GM12878 (cell line): ENCODE results near the gene MCC. TPM values are rescaled to one million over a fixed set of nuclear protein-coding genes. Genes with fewer than 3 reads are reported as not detected.

Experiments
- ATAC-seq: fragments of 200-7000 bp; cut with Tn5 transposase; 3 replicates; pipeline ENCODE4 v1.9.1; 2020; ENCODE audit warnings: mild to moderate bottlenecking, moderate library complexity
- BruUV-seq: library from RNA; stranded (reverse); fragments of 400-500 nt; replicated peaks from 2 replicates; lab custom pipeline; 2021; lab: Mats Ljungman, UMichigan
- CTCF ChIA-PET: fragments of 300-600 bp; sonication (Branson Sonifier 250); formaldehyde crosslinking; extraction: SDS; loops from one replicate; lab custom pipeline; 2021; ENCODE audit warnings: inconsistent platforms; lab: Yijun Ruan, JAX
- POLR2A ChIA-PET: fragments of 350-600 bp; formaldehyde crosslinking; extraction: SDS; loops from one replicate; lab custom pipeline; 2021; ENCODE audit warnings: inconsistent platforms; lab: Charles Lee
- RAD21 ChIA-PET: fragments of 300-600 bp; sonication (Branson Sonifier 250); formaldehyde crosslinking; loops from one replicate; lab custom pipeline; 2023; ENCODE audit warnings: antibody characterized with exemption; ENCODE audit not compliant: unreplicated experiment; lab: Charles Lee
- SMC1A ChIA-PET: fragments of 300-600 bp; sonication (Branson Sonifier 250); formaldehyde crosslinking; loops from one replicate; lab custom pipeline; 2023; ENCODE audit not compliant: unreplicated experiment, uncharacterized antibody; lab: Charles Lee
- DNase-seq: peaks from one replicate; pipeline ENCODE4 v3.0.0-alpha.2; 2011; ENCODE audit warnings: low read depth, low spot score
- FAIRE-seq: peaks from 3 replicates; lab custom pipeline; 2011; peaks lifted over from hg19 to GRCh38; lab: Jason Lieb, UNC
- H2AFZ ChIP-seq: 2 replicates; pipeline ENCODE4 v1.6.0; 2011; ENCODE audit warnings: low read depth, low read length, control low read depth; ENCODE audit not compliant: control insufficient read depth
- H3K27ac ChIP-seq: 2 replicates; pipeline ENCODE4 v1.5.1; 2011; ENCODE audit warnings: control low read depth; ENCODE audit not compliant: control insufficient read depth, insufficient read depth
- H3K27me3 ChIP-seq, 2 experiments: replicated peaks in 1 of 2; 2 replicates each; pipeline versions ENCODE4 v1.6.0 to v1.6.1; 2011; ENCODE audit warnings: low read length in 1 of 2; ENCODE audit not compliant: control insufficient read depth in 2 of 2, insufficient read depth in 2 of 2
- H3K36me3 ChIP-seq, 2 experiments: 2 replicates each; pipeline ENCODE4 v1.5.1; 2011; ENCODE audit warnings: low read length in 1 of 2; ENCODE audit not compliant: control insufficient read depth in 2 of 2, insufficient read depth in 2 of 2
- H3K4me1 ChIP-seq: 2 replicates; pipeline ENCODE4 v1.6.1; 2011; ENCODE audit warnings: mild to moderate bottlenecking, low read length, moderate library complexity, mixed read lengths; ENCODE audit not compliant: control insufficient read depth, insufficient read depth
- H3K4me2 ChIP-seq: 2 replicates; pipeline ENCODE4 v1.6.0; 2011; ENCODE audit warnings: control low read depth; ENCODE audit not compliant: control insufficient read depth, insufficient read depth
- H3K4me3 ChIP-seq: fragments of 200-600 bp; sonication (generic); 2 replicates; pipeline ENCODE4 v1.5.1; 2016
- H3K79me2 ChIP-seq: 2 replicates; pipeline ENCODE4 v1.6.0; 2011; ENCODE audit warnings: low read length; ENCODE audit not compliant: control insufficient read depth, insufficient read depth
- H3K9ac ChIP-seq: 2 replicates; pipeline ENCODE4 v1.8.0; 2011; ENCODE audit warnings: low read length, control low read depth, mixed read lengths; ENCODE audit not compliant: control insufficient read depth, insufficient read depth
- H3K9me3 ChIP-seq: replicated peaks from 3 replicates; pipeline ENCODE4 v1.5.1; 2011; ENCODE audit warnings: mild to moderate bottlenecking, low read length; ENCODE audit not compliant: control insufficient read depth, insufficient read depth
- H4K20me1 ChIP-seq: 2 replicates; pipeline ENCODE4 v1.6.0; 2011; ENCODE audit not compliant: control insufficient read depth, insufficient read depth
- CREM ChIP-seq: IDR thresholded peaks from 2 replicates; pipeline ENCODE4 v1.6.1; 2014; ENCODE audit warnings: antibody characterized with exemption, low read depth
- HDAC6 ChIP-seq: fragments of 200-600 bp; sonication (generic); IDR thresholded peaks from one replicate; pipeline ENCODE4 v1.8.0; 2017; ENCODE audit warnings: antibody characterized with exemption; ENCODE audit not compliant: unreplicated experiment
- MYC ChIP-seq: IDR thresholded peaks from 2 replicates; pipeline ENCODE4 v1.6.1; 2011; ENCODE audit warnings: mild to moderate bottlenecking, low read length, moderate library complexity, inconsistent platforms; ENCODE audit not compliant: insufficient read depth, insufficient replicate concordance, insufficient read length, severe bottlenecking
- NFYA ChIP-seq: IDR thresholded peaks from 2 replicates; pipeline ENCODE4 v1.6.1; 2011; ENCODE audit warnings: low read depth, mild to moderate bottlenecking, low read length, improper control_type of control experiment, borderline replicate concordance
- NR2C2 ChIP-seq: IDR thresholded peaks from 2 replicates; pipeline ENCODE4 v1.6.1; 2011; ENCODE audit warnings: borderline replicate concordance, low read depth; ENCODE audit not compliant: control insufficient read depth, insufficient read length
- POU2F2 ChIP-seq: IDR thresholded peaks from 3 replicates; pipeline ENCODE4 v1.6.1; 2011; ENCODE audit warnings: low read depth, mild to moderate bottlenecking, low read length, borderline replicate concordance
- RB1 ChIP-seq: fragments of 450-650 bp; formaldehyde crosslinking; IDR thresholded peaks from 2 replicates; pipeline ENCODE4 v1.6.1; 2017; ENCODE audit warnings: mild to moderate bottlenecking, borderline replicate concordance
- SUZ12 ChIP-seq: fragments of 200-600 bp; sonication (generic); IDR thresholded peaks from one replicate; pipeline ENCODE4 v1.6.1; 2018; ENCODE audit warnings: antibody characterized with exemption, mild to moderate bottlenecking; ENCODE audit not compliant: unreplicated experiment
- TAF1 ChIP-seq: IDR thresholded peaks from 2 replicates; pipeline ENCODE4 v1.6.1; 2011; ENCODE audit warnings: mild to moderate bottlenecking, low read depth, low read length, borderline replicate concordance
- TCF3 ChIP-seq: IDR thresholded peaks from 2 replicates; pipeline ENCODE4 v1.6.1; 2012; ENCODE audit warnings: low read depth, mild to moderate bottlenecking, low read length, borderline replicate concordance; ENCODE audit not compliant: insufficient read depth
- WGBS: methylation state at CpG from one replicate; pipeline ENCODE4 v1.1.6; 2016; ENCODE audit warnings: low lambda C conversion rate; ENCODE audit not compliant: insufficient replicate concordance, insufficient coverage; ENCODE audit errors: missing lambda C conversion rate; 5-methylcytosine and 5-hydroxymethylcytosine counted together
- in situ Hi-C: fragments of 300-500 bp; cut with MboI; formaldehyde crosslinking; loops from 9 replicates; pipeline ENCODE4 v1.14.3; 2018; ENCODE audit warnings: mixed read lengths
- intact Hi-C: fragments of 100-400 bp; cut with micrococcal nuclease; formaldehyde crosslinking; loops from one replicate; pipeline ENCODE4 v1.14.2; 2022; ENCODE audit not compliant: unreplicated experiment
- polyA plus RNA-seq, 11 experiments: library from polyadenylated mRNA; depleted of rRNA in 4 of 11; unstranded in 6 of 11; stranded (reverse) in 5 of 11; fragments of >200 nt; fragmentation: Nextera tagmentation in 4 of 11; fragmentation: Illumina TruSeq in 1 of 11; extraction: Ambion mirVana in 4 of 11; extraction: Trizol in 1 of 11; gene quantifications; 1 replicate in 1 of 11; 2 replicates in 10 of 11; pipeline versions ENCODE4 v1.2.1 to v1.2.3, GENCODE V29; 2011 to 2016; ENCODE audit warnings: inconsistent platforms in 2 of 11, missing spikeins in 2 of 11, low read depth in 1 of 11
- total RNA-seq, 4 experiments: library from RNA; depleted of rRNA in 3 of 4; stranded (reverse); fragments of >200 nt in 3 of 4; fragmentation: Illumina TruSeq in 1 of 4; extraction: Trizol in 1 of 4; gene quantifications; 2 replicates each; pipeline versions ENCODE4 v1.2.1 to v1.2.3, GENCODE V29; 2013 to 2021
- TF ChIP-seq, protein P1 (sequence below): IDR thresholded peaks from 2 replicates; pipeline ENCODE4 v1.6.1; 2011; ENCODE audit warnings: low read depth, mild to moderate bottlenecking, low read length, moderate library complexity, borderline replicate concordance; ENCODE audit errors: extremely low read depth
- TF ChIP-seq, protein P2 (sequence below): IDR thresholded peaks from 2 replicates; pipeline ENCODE4 v1.6.1; 2011; ENCODE audit warnings: low read depth, low read length, improper control_type of control experiment, borderline replicate concordance
- TF ChIP-seq, protein P3 (sequence below): fragments of 450-650 bp; IDR thresholded peaks from 2 replicates; pipeline ENCODE4 v1.6.1; 2017; ENCODE audit warnings: antibody characterized with exemption, mild to moderate bottlenecking, moderate library complexity

The MCC gene
- total and polyA plus RNA-seq, 10 of the 15 experiments (the other 5 are each of a cell fraction or from before 2014, with no cell fraction given), result 0.03 to 0.86 (median 0.16) TPM

DNA sequence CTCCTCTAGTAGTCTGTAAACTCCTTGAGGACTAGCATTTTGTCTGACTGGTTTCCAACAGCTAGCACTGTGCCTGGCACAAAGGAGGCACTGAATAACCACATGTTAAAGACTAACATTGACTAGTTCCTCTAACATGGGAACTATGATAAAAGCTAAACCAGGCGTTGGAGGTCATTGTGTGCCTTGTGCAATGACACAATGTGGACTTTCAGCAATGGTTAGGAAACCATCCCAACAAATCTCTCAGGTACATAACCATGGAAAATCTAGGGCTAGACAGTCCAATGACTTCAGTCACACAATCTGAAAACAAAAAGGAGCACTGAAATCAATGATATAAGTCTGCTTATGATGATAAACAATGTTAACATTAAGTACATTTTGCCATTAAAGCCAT lies 311.0 kb downstream of the MCC start:
- Histone ChIP-seq H3K27me3 (peaks cover 0 to 2% of the 10 kb centered on the region in 2 experiments; a peak in 1 of 4 replicates), H3K36me3 (no peaks in the 10 kb centered on the region), H3K27ac (no peak overlapping the region), H2AFZ (no peak overlapping the region), H3K4me2 (no peak overlapping the region), H4K20me1 (no peaks in the 10 kb centered on the region), H3K79me2 (no peaks in the 10 kb centered on the region), H3K9ac (no peak overlapping the region), H3K9me3 (no peaks in the 10 kb centered on the region), H3K4me1 (no peaks in the 10 kb centered on the region), H3K4me3 (no peak overlapping the region)
- no TSS peak for BruUV-seq
- ATAC-seq, result no peak
- WGBS, result 25% methylated on average over 1 of the region's 1 CpG
- ChIA-PET POLR2A (no interaction called here), SMC1A (no interaction called here), RAD21 (no interaction called here), CTCF (no interaction called here)
- in situ Hi-C loops (no loop called here), intact Hi-C loops (no loop called here)
- TF ChIP-seq, protein P1, sequence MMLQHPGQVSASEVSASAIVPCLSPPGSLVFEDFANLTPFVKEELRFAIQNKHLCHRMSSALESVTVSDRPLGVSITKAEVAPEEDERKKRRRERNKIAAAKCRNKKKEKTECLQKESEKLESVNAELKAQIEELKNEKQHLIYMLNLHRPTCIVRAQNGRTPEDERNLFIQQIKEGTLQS, result no peak
- no peak for TF ChIP-seq NFYA
- no peak for TF ChIP-seq HDAC6
- no peak for TF ChIP-seq CREM
- no peak for TF ChIP-seq RB1
- TF ChIP-seq NR2C2, result no peak
- TF ChIP-seq POU2F2, result no peak
- no peak for TF ChIP-seq MYC
- no peak for TF ChIP-seq SUZ12
- TF ChIP-seq, protein P2, sequence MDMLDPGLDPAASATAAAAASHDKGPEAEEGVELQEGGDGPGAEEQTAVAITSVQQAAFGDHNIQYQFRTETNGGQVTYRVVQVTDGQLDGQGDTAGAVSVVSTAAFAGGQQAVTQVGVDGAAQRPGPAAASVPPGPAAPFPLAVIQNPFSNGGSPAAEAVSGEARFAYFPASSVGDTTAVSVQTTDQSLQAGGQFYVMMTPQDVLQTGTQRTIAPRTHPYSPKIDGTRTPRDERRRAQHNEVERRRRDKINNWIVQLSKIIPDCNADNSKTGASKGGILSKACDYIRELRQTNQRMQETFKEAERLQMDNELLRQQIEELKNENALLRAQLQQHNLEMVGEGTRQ, result no peak
- TF ChIP-seq, protein P3, sequence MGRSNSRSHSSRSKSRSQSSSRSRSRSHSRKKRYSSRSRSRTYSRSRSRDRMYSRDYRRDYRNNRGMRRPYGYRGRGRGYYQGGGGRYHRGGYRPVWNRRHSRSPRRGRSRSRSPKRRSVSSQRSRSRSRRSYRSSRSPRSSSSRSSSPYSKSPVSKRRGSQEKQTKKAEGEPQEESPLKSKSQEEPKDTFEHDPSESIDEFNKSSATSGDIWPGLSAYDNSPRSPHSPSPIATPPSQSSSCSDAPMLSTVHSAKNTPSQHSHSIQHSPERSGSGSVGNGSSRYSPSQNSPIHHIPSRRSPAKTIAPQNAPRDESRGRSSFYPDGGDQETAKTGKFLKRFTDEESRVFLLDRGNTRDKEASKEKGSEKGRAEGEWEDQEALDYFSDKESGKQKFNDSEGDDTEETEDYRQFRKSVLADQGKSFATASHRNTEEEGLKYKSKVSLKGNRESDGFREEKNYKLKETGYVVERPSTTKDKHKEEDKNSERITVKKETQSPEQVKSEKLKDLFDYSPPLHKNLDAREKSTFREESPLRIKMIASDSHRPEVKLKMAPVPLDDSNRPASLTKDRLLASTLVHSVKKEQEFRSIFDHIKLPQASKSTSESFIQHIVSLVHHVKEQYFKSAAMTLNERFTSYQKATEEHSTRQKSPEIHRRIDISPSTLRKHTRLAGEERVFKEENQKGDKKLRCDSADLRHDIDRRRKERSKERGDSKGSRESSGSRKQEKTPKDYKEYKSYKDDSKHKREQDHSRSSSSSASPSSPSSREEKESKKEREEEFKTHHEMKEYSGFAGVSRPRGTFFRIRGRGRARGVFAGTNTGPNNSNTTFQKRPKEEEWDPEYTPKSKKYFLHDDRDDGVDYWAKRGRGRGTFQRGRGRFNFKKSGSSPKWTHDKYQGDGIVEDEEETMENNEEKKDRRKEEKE, result no peak
- no peak for TF ChIP-seq TAF1
- no peak for TF ChIP-seq TCF3
- FAIRE-seq, result no peak
- DNase-seq, result no peak
